ENCODE measurements around the gene EIF2D. TPM values are rescaled to one million over a fixed set of nuclear protein-coding genes. Genes with fewer than 3 reads are reported as not detected.
"Not testable (repeated sequence)": the region's sequence is repeated elsewhere in the genome, so short reads cannot be mapped to it uniquely, and the experiment has no call there.

Gene EIF2D
- total and polyA plus RNA-seq, 2 of the 8 experiments (the other 6 are each of a cell fraction or from before 2014, with no cell fraction given): 36.1 to 37.1 TPM

DNA sequence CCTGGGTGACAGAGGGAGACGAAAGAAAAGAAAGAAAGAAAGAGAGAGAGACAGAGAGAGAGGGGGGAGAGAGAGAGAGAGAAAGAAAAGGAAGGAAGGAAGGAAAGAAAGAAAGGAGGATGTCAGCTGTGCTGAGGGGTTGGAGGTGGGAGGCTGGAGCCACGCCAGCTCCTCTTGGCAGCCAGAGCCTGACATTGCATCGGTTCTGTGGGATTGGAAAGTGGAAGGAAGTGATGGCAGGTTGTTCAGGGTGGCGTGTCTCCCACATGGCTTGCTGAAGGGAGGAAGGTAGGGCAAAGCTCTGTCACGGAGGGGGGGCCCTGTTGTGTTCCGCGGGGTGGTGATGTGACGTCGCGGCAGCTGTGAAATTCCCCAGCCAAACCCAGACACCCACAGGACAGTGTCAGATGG lies 30.7 kb downstream of the EIF2D start (continued):
- TF ChIP-seq POLR2A (IDR thresholded peaks at IDR 0.05; ENCODE audit: control extremely low read depth in 1 of 2, low read depth in 2 of 2, low read length in 2 of 2): no peak

DNA sequence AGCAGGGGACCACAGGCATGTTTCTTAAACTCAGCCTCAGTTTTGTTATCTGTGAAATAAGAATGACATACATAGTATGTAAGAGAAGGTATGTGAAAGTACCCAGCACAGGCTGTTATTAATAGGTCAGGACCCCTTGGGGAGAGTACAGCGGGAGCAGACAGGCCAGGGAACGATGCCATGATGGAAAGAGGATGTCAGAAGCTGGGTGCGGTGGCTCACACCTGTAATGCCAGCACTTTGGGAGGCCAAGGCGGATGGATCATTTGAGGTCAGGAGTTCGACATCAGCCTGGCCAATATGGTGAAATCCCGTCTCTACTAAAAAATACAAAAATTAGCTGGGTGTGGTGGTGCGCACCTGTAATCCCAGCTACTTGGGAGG lies 31.2 kb downstream of the EIF2D start:
- not testable (repeated sequence) for H3K36me3 ChIP-seq (ENCODE audit: control insufficient read depth in 2 of 4, insufficient read depth in 4 of 4, low read length in 3 of 4); H2AK5ac ChIP-seq (ENCODE audit: low read depth, low read length); H3K9ac ChIP-seq (replicated peaks in 1 of 4; ENCODE audit: extremely low read depth in 1 of 4, low read depth in 3 of 4, low read length in 3 of 4); H2AFZ ChIP-seq (ENCODE audit: low read length); H3K14ac ChIP-seq (ENCODE audit: insufficient read length); H2BK5ac ChIP-seq (ENCODE audit: low read depth, low read length); H2BK12ac ChIP-seq (ENCODE audit: low read depth, low read length); H2BK15ac ChIP-seq (ENCODE audit: low read length); H4K8ac ChIP-seq (ENCODE audit: extremely low read depth, insufficient read depth, low read length); H2BK20ac ChIP-seq (ENCODE audit: low read length); H3K56ac ChIP-seq (replicated peaks; ENCODE audit: insufficient read length, low read depth, low read length); H2BK120ac ChIP-seq (replicated peaks; ENCODE audit: low read depth, low read length); H3K4me3 ChIP-seq (ENCODE audit: extremely low read depth in 1 of 4, insufficient read depth in 2 of 4, low read depth in 3 of 4, low read length in 4 of 4); H3K27ac ChIP-seq (ENCODE audit: low read depth, low read length); DNase-seq (ENCODE audit: low read depth in 1 of 2, low spot score in 2 of 2); H4K5ac ChIP-seq (ENCODE audit: insufficient read length, low read depth, low read length); H3K4ac ChIP-seq (replicated peaks; ENCODE audit: insufficient read length, low read depth, low read length); H3K79me1 ChIP-seq (ENCODE audit: low read depth, low read length); H3K4me2 ChIP-seq (ENCODE audit: insufficient read depth in 1 of 2, low read depth in 2 of 2, low read length in 2 of 2); H4K20me1 ChIP-seq (replicated peaks in 1 of 2; ENCODE audit: control insufficient read depth in 1 of 2, insufficient read depth in 2 of 2, low read length in 2 of 2); H3K4me1 ChIP-seq (replicated peaks in 1 of 4; ENCODE audit: control insufficient read depth in 3 of 4, insufficient read depth in 4 of 4, low read length in 3 of 4); FAIRE-seq; H3K9me3 ChIP-seq (ENCODE audit: insufficient read depth in 2 of 2, low read depth in 1 of 2, low read length in 1 of 2); H3K79me2 ChIP-seq (ENCODE audit: control insufficient read depth in 1 of 2, insufficient read depth in 2 of 2, low read length in 2 of 2); H3K23ac ChIP-seq (ENCODE audit: insufficient read length); H3K27me3 ChIP-seq (replicated peaks in 1 of 4; ENCODE audit: control insufficient read depth in 3 of 4, extremely low read depth in 1 of 4, insufficient read depth in 3 of 4, low read length in 3 of 4); H3K23me2 ChIP-seq (ENCODE audit: low read depth, low read length); H4K91ac ChIP-seq (replicated peaks; ENCODE audit: insufficient read length, low read length); H3K18ac ChIP-seq (ENCODE audit: extremely low read depth, low read length)
- ChIA-PET CTCF (ENCODE audit: partially characterized antibody) (interaction anchor here (0.6 to 16.9 kb wide), 20 partner anchors 11 to 938 kb away, joined by 3 to 298 read pairs (median 4); partner anchors contain the start of genes EIF2D, IKBKE and RASSF5), POLR2A (ENCODE audit: partially characterized antibody) (interaction anchor here (0.7 to 1.0 kb wide), 2 partner anchors 15 to 36 kb away, joined by 3 to 4 read pairs; no protein-coding TSS in a partner anchor)
- 85% methylated on average over 7 of the region's 7 CpGs; no CpG with 5 or more reads in 1 of the 2 experiments for WGBS, 2 experiments (ENCODE audit: extremely low coverage in 1 of 2, insufficient coverage in 1 of 2, insufficient read length in 1 of 2, insufficient replicate concordance in 2 of 2, low coverage in 1 of 2, low lambda C conversion rate in 2 of 2, missing lambda C conversion rate in 1 of 2)

Measured in H1 (cell line).